Measurements from ENCODE around the gene UCP2.

- TF ChIP-seq CTCF (IDR thresholded peaks at IDR 0.05) (no peak), EP300 (IDR thresholded peaks at IDR 0.05) (no peak)
These were observed 41.8 kb upstream of the UCP2 start for GRCh38 chr11:74024261-74025029.
